ENCODE measurements around the gene RHCG.

Gene RHCG

DNA sequence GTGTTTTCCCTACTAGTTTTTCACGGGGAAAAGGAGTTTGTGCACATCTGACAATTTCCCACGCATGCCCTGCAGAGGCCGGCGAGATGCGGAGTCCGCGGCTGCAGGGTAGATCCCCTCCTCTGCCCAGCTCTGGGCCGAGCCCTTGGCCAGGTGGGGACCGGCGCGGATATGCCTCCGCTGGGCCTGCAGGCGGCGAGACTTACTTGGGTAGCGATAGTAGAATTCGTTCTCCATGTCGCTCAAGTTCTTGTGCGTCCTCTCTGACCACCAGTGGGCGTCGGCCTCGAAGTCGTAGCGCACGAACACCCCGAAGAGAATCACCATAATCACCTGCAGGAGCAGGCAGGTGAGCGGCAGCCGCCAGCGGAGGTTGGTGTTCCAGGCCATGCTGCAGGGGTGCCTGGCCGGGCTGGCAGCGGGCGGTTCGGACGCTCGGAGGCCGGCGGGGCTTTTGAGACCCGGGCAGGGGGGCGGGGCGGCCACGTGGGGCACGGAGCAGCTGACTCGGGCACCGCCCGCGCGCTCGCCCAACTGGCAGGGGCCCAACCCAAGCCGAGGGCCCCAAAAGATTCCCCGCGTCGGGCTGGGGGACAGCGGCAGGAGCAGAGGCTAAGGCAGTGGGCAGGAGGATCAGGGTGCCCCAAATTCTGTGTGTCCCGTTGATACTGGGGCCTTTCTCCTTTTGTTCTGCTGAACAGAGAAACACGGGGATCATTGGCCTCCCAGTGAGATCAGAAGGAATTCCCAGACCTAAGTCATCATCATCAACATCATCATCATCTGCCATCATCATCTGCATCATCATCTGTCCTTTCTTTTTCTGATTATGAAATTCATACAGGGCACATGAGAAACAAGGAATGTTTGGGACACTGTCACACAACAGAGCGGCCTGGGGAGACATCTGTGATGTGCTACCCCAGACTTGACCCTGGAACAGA, at the start of gene RHCG:
RHCG (minus strand) TSS at position 429 of the 944 bp plus-strand sequence; CDS start at position 390, 39 bp downstream.
- ATAC-seq (replicated peaks; ENCODE audit: extremely low read depth, poor library complexity, severe bottlenecking) (no peak), DNase-seq (ENCODE audit: low spot score in 2 of 2) (no peak)
- no peaks in the 10 kb centered on the region for H3K4me1 Mint-ChIP-seq
- no peak within 1 kb of the TSS for H3K27ac Mint-ChIP-seq (ENCODE audit: low read depth)
- peaks cover 83% of the 10 kb centered on the region for H3K27me3 Mint-ChIP-seq
- H3K9me3 Mint-ChIP-seq: no peaks in the 10 kb centered on the region
- no peak within 1 kb of the TSS for H3K4me3 Mint-ChIP-seq
- no peaks in the 10 kb centered on the region for H3K36me3 Mint-ChIP-seq (ENCODE audit: insufficient read depth)

DNA sequence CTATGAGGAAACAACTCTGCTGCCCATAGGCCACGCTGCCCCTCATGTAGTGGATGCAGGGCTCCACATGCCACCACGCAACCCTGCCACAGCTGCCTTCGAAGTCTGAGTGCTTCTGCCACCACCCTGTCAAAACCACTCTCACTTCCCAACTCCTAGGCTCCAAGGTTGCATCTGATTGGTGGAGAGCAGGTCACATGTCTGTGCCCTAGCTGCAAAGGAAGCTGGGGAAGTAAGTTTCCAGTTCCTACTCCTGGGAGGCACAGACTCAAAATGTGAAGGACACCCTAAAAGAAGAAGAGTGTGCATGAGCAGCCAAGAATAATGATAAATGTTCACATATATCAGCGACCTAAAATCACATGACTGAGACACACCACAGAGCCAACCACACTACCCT, 47.0 kb upstream of the RHCG start:
- ATAC-seq (replicated peaks; ENCODE audit: extremely low read depth, poor library complexity, severe bottlenecking) (no peak), DNase-seq (ENCODE audit: low spot score in 2 of 2) (no peak)
- peaks cover 67% of the 10 kb centered on the region for H3K27me3 Mint-ChIP-seq
- H3K27ac Mint-ChIP-seq (ENCODE audit: low read depth): no peak overlapping the region
- no peaks in the 10 kb centered on the region for H3K9me3 Mint-ChIP-seq
- H3K4me1 Mint-ChIP-seq: no peaks in the 10 kb centered on the region
- no peaks in the 10 kb centered on the region for H3K36me3 Mint-ChIP-seq (ENCODE audit: insufficient read depth)
- H3K4me3 Mint-ChIP-seq: no peak overlapping the region

DNA sequence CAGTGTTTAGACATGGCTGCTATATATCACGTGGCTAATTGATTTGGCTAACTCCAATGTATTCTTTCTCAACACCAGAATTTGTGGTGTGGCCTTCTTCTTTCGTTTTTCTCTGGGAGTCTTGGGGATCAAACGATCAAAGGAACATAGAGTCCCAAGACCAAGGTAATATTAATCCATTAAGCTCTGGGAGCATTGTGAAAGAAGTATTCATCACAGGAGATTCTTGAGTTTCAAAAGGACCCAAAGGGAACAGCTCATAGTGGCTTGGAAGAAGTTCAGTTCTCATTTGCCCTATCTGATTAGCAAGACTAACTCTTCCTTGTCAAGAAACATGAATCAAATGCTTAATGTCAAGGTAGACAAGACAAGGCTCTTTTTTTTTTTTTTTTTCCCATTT, 46.0 kb upstream of the RHCG start:
- H3K4me3 Mint-ChIP-seq: no peak overlapping the region
- H3K9me3 Mint-ChIP-seq: peaks cover 8% of the 10 kb centered on the region
- no peaks in the 10 kb centered on the region for H3K4me1 Mint-ChIP-seq
- H3K27me3 Mint-ChIP-seq: peaks cover 75% of the 10 kb centered on the region
- H3K27ac Mint-ChIP-seq (ENCODE audit: low read depth): no peak overlapping the region
- no peaks in the 10 kb centered on the region for H3K36me3 Mint-ChIP-seq (ENCODE audit: insufficient read depth)
- ATAC-seq (replicated peaks; ENCODE audit: extremely low read depth, poor library complexity, severe bottlenecking) (no peak), DNase-seq (ENCODE audit: low spot score in 2 of 2) (no peak)

DNA sequence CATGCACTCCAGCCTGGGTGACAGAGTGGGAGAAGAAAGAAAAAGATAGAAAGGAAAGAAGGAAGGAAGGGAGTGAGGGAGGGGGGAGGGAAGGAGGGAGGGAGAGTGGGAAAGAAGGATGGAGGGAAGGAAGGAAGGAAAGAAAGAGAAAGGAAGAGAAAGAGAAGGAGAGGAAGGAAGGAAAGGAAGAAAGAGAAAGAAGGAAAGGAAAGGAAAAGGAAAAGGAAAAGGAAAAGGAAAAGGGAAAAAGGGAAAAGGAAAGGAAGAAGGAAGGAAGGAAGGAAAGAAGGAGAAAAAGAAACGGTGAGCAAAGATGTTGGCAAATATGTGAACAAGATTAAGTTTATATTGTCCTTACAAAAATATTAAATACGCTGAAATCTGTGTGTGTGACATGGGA, 42.6 kb upstream of the RHCG start:
- peaks cover 10% of the 10 kb centered on the region for H3K9me3 Mint-ChIP-seq
- DNase-seq (ENCODE audit: low spot score in 2 of 2) (no peak), ATAC-seq (replicated peaks; ENCODE audit: extremely low read depth, poor library complexity, severe bottlenecking) (no peak)
- no peaks in the 10 kb centered on the region for H3K4me1 Mint-ChIP-seq
- H3K36me3 Mint-ChIP-seq (ENCODE audit: insufficient read depth): no peaks in the 10 kb centered on the region
- H3K27ac Mint-ChIP-seq (ENCODE audit: low read depth): no peak overlapping the region
- H3K27me3 Mint-ChIP-seq: peaks cover 71% of the 10 kb centered on the region
- H3K4me3 Mint-ChIP-seq: no peak overlapping the region

DNA sequence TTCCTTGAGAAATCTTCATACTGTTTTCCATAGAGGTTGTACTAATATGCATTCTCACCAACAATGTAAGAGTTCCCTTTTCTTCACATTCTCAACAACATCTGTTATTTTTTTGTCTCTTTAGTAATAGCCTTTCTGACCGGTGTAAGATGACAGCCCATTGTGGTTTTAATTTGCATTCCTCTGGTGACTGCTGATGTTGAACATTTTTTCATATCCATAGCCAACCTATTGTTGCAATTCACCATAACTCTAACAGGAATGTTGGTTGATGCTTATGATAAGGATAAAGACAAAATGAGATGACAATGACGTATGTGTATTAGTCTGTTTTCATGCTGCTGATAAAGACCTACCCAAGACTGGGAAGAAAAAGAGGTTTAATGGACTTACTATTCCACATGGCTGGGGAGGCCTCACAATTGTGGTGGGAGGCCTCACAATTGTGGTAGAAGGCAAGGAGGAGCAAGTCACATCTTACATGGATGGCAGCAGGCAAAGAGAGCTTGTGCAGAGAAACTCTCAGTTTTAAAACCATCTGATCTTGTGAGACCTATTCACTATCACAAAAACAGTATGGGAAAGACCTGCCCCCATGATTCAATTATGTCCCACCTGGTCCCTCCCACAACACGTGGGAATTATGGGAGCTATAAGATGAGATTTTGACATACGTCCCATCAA, 37.6 kb upstream of the RHCG start:
- Mint-ChIP-seq H3K4me3 (no peak overlapping the region), H3K36me3 (ENCODE audit: insufficient read depth) (no peaks in the 10 kb centered on the region), H3K4me1 (no peaks in the 10 kb centered on the region), H3K9me3 (peaks cover 12% of the 10 kb centered on the region), H3K27me3 (peaks cover 30% of the 10 kb centered on the region), H3K27ac (ENCODE audit: low read depth) (no peak overlapping the region)
- ATAC-seq (replicated peaks; ENCODE audit: extremely low read depth, poor library complexity, severe bottlenecking) (no peak), DNase-seq (ENCODE audit: low spot score in 2 of 2) (no peak)

DNA sequence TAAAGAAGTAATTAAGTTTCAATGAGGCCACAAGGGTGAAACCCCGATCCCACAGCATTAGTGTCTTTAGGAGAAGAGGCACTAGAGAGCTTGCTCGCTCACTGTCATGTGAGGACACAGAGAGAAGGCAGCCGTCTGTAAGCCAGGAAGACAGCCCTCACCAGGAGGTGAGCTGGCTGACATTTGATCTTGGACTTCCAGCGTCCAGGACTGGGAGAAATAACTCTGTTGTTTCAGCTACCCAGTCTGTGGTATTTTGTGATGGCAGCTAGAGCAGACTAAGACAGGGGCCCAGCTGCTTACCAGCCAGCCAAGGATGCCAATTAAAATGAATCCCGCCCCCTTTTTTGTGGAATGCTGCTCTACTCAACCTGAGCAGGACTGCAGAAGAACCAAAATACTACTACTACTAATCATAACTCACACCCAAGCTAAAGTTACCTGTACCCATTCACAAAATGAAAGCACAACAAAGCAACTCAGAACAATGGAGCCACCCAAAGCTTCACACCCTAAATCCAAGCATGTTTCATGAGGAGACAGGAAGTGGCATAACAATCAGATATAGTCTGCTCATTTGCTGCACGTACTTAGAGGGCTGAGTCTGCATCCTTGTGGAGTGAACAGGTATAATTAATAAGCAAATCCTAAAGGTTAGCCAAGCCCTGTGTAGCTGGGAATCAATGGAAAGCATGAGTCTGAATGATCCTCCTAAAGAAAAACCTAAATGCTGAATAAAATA, 35.6 kb upstream of the RHCG start:
- Mint-ChIP-seq H3K4me1 (no peaks in the 10 kb centered on the region), H3K27me3 (peaks cover 15% of the 10 kb centered on the region)

DNA sequence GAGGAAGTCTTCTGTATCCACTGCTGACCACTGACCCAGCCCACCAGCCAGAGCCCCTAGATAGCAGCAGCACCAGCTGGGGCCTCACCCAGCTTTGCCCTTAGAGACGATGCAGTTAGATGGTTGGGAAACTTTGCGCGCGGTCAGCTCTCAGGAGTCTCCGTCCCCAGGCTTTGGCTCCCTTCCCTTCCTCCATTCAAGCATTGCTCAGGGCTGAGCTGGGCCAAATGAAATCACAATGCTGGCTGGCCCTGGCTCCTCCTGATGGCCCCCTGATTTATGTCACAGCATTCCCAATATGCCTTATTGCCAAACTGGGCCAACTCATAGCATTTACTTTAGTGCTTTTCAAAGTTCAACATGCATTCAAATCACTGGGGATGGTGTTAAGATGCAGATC, 34.6 kb upstream of the RHCG start:
- ATAC-seq (replicated peaks; ENCODE audit: extremely low read depth, poor library complexity, severe bottlenecking) (no peak), DNase-seq (ENCODE audit: low spot score in 2 of 2) (no peak)
- H3K9me3 Mint-ChIP-seq: peaks cover 4% of the 10 kb centered on the region
- H3K27ac Mint-ChIP-seq (ENCODE audit: low read depth): no peak overlapping the region
- H3K4me1 Mint-ChIP-seq: no peaks in the 10 kb centered on the region
- no peak overlapping the region for H3K4me3 Mint-ChIP-seq
- H3K27me3 Mint-ChIP-seq: peaks cover 11% of the 10 kb centered on the region
- no peaks in the 10 kb centered on the region for H3K36me3 Mint-ChIP-seq (ENCODE audit: insufficient read depth)

More for the DNA sequence above, 35.6 kb upstream of the RHCG start:
- Mint-ChIP-seq H3K36me3 (ENCODE audit: insufficient read depth) (no peaks in the 10 kb centered on the region), H3K9me3 (peaks cover 4% of the 10 kb centered on the region), H3K4me3 (no peak overlapping the region), H3K27ac (ENCODE audit: low read depth) (no peak overlapping the region)
- DNase-seq (ENCODE audit: low spot score in 2 of 2): no peak
- no peak for ATAC-seq (replicated peaks; ENCODE audit: extremely low read depth, poor library complexity, severe bottlenecking)

DNA sequence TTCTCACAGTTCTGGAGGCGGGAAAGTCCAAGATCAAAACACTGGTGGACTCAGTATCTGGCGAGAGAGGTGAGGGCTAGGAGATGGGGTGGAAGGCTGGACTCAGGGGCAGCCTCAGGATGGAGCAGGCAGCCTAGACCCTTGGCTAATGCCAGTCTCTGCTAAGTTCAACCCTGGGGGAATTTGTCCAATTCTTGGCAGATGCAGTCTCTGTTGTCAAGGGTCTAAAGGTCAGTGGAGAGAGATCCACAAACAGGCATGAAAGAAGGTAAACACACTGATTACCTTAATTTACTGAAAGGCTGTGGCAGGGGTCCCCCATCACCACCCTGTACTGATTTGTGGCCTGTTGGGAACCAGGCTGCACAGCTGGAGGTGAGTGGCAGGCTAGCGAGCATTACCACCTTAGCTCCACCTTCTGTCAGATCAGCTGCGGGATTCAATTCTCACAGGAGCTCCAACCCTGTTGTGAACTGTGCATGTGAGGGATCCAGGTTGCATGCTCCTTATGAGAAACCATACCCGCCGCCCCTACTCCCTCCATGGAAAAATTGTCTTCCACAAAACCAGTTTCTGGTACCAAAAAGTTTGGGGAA, 32.5 kb upstream of the RHCG start:
- Mint-ChIP-seq H3K27me3 (no peaks in the 10 kb centered on the region), H3K4me1 (no peaks in the 10 kb centered on the region), H3K9me3 (peaks cover under 1% of the 10 kb centered on the region), H3K4me3 (no peak overlapping the region), H3K36me3 (ENCODE audit: insufficient read depth) (no peaks in the 10 kb centered on the region), H3K27ac (ENCODE audit: low read depth) (no peak overlapping the region)
- DNase-seq (ENCODE audit: low spot score in 2 of 2): no peak
- no peak for ATAC-seq (replicated peaks; ENCODE audit: extremely low read depth, poor library complexity, severe bottlenecking)

DNA sequence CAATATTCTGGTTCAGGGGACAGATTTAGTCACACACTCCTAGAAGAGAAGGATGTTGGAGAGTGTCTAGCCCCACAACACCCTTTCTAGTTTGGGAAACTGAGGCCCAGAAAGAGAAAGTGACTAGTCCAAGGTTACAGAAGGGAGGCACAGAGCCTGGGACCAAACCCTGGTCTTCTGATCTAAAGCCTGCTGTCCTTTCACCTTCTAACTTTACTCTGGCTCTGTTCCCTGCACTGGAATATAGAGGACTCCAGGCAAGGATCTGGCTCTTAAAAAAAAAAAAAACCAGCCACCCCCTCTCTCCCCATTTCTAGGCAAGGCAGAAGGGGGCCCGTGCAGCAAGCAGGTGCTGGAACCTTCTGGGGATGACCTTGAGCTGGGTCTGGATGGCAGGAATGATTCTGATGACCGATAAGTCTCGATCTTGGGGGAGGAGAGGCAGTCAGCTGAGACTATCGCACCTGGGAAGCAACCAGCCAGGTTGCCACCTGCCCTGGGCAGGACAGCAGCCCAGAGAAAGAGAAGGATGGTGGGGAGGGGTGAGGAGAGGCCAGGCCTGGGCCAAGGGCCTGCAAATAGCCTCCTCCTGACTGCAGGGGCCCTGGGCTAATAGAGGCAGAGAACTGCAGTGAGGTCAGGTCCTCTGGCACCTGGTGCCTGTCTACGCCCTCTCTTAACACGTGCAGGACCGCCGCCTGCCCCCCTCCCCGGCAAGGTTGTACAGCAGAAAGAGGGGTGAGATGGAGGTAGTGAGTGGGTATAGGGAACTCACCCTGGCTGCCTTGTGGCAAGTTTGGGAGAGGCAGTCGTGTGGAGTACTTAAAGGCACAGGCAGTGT, 30.4 kb upstream of the RHCG start:
- peaks cover 9% of the 10 kb centered on the region for H3K27me3 Mint-ChIP-seq
- ATAC-seq (replicated peaks; ENCODE audit: extremely low read depth, poor library complexity, severe bottlenecking) (no peak), DNase-seq (ENCODE audit: low spot score in 2 of 2) (no peak)
- H3K36me3 Mint-ChIP-seq (ENCODE audit: insufficient read depth): no peaks in the 10 kb centered on the region
- no peak overlapping the region for H3K4me3 Mint-ChIP-seq
- no peaks in the 10 kb centered on the region for H3K9me3 Mint-ChIP-seq
- no peak overlapping the region for H3K27ac Mint-ChIP-seq (ENCODE audit: low read depth)
- H3K4me1 Mint-ChIP-seq: no peaks in the 10 kb centered on the region

DNA sequence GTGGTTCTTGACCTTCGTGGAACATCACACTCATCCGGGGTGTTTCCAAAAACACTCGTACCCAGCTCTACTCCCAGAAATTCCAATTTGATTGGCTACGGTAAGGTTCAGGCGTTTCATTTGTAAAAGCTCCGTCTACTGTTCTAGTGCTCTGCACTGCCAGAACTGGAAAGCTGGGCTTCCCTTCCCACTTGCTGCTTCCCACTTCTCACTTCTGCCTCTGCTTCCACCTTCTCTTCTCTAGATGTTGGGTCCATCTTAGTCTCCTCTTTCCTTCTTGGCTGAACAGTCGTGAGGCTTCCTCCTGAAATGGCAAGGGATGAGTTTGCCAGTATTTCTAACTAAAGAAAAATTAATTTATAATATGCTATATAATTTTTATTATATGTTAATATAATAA, 29.8 kb upstream of the RHCG start:
- Mint-ChIP-seq H3K36me3 (ENCODE audit: insufficient read depth) (no peaks in the 10 kb centered on the region), H3K4me1 (no peaks in the 10 kb centered on the region), H3K27me3 (peaks cover 9% of the 10 kb centered on the region), H3K27ac (ENCODE audit: low read depth) (no peak overlapping the region), H3K4me3 (no peak overlapping the region), H3K9me3 (no peaks in the 10 kb centered on the region)
- no peak for DNase-seq (ENCODE audit: low spot score in 2 of 2)
- ATAC-seq (replicated peaks; ENCODE audit: extremely low read depth, poor library complexity, severe bottlenecking): no peak

DNA sequence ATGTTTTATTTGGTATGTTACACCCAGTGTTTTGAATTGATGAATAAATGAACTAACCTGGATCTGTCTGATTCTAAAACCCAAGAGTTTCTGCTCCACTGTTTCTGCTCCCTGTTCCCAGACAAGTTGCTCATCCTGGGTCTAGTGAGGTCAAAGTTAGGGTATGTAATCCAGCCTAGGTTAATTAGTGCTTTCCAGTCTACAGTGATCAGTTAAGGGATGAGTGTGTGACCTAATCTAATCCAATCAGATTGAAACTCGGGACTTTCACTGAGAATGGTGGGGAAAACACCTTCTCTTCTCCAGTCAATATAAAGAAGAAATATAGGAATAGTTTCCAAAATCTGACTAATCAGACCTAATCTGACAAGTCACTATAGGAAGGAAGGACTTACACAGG, 27.8 kb upstream of the RHCG start:
- Mint-ChIP-seq H3K9me3 (no peaks in the 10 kb centered on the region), H3K27ac (ENCODE audit: low read depth) (no peak overlapping the region), H3K27me3 (peaks cover 16% of the 10 kb centered on the region), H3K4me3 (no peak overlapping the region), H3K4me1 (no peaks in the 10 kb centered on the region), H3K36me3 (ENCODE audit: insufficient read depth) (no peaks in the 10 kb centered on the region)
- no peak for DNase-seq (ENCODE audit: low spot score in 2 of 2)
- no peak for ATAC-seq (replicated peaks; ENCODE audit: extremely low read depth, poor library complexity, severe bottlenecking)

DNA sequence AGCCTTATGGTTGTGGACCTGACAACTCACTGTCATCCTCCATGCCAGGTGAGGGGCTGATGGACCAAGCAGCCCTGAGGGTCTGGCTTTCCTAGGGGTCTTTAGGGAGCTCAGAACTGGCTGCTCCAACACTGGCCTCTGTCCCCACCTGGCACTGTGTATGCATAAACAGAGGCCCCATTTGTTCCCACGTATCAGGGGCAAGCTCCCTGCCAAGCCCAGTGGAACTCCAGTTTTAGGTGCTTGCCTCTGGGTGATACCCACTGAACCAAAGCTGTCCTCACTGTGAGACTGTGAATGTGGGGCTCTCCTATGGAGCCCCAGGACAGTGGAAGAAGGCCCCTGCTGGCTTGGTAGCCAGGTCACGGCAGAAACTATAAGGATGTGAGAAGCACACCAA, 26.7 kb upstream of the RHCG start:
- Mint-ChIP-seq H3K27me3 (peaks cover 16% of the 10 kb centered on the region), H3K4me3 (no peak overlapping the region), H3K27ac (ENCODE audit: low read depth) (no peak overlapping the region), H3K36me3 (ENCODE audit: insufficient read depth) (no peaks in the 10 kb centered on the region), H3K4me1 (no peaks in the 10 kb centered on the region), H3K9me3 (no peaks in the 10 kb centered on the region)
- DNase-seq (ENCODE audit: low spot score in 2 of 2) (no peak), ATAC-seq (replicated peaks; ENCODE audit: extremely low read depth, poor library complexity, severe bottlenecking) (no peak)
